Measurements from ENCODE around the gene HBZ. TPM values are rescaled to one million over a fixed set of nuclear protein-coding genes. Genes with fewer than 3 reads are reported as not detected.
"Not testable (repeated sequence)": the region's sequence is repeated elsewhere in the genome, so short reads cannot be mapped to it uniquely, and the experiment has no call there.

The HBZ gene
- total and polyA plus RNA-seq, 4 donors, result 0.09 to 9.2 (median 0.37) TPM; not detected in 1

DNA sequence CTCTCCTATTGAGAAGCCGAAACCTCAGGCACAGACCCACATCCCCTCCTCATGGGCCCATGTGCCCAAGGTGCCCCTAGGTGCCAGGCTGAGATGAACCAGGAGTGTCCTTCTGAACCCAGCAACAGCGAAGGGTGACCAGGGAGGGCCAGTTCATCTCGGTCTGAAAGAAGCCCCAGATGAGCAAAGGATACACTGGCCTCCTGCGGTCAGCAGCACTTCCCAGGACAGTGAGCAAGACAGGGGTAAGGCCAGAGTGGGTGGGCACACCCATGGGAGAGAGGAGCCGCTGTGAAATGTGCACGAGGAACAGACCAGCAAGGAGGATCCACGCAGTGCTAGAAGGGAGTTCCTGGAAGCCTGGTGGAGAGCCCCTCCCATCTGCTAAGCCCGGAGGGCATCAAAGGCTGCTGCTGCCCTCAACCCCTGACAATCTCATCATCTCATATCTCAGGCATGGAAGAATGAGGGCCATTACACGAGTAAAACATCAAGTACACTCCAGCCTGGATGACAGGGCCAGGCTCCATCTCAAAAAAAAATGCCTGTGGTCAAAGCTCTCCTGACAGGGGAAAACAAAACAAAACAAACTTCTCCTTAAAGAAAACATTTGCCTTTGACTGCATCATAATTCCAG lies 3.3 kb upstream of the HBZ start:
- no peaks in the 10 kb centered on the region for H3K36me3 ChIP-seq (ENCODE audit: control insufficient read depth in 4 of 4, insufficient read depth in 4 of 4, low read length in 4 of 4)
- no peak overlapping the region for H3K27ac ChIP-seq (ENCODE audit: low read depth in 1 of 2, low read length in 1 of 2)
- H3K9me3 ChIP-seq (ENCODE audit: control insufficient read depth in 4 of 4, insufficient read depth in 3 of 4, low read length in 3 of 4), result no peaks in the 10 kb centered on the region
- WGBS, 2 donors, result 45 to 59% methylated on average over 9 of the region's 9 CpGs
- TF ChIP-seq, protein P1, sequence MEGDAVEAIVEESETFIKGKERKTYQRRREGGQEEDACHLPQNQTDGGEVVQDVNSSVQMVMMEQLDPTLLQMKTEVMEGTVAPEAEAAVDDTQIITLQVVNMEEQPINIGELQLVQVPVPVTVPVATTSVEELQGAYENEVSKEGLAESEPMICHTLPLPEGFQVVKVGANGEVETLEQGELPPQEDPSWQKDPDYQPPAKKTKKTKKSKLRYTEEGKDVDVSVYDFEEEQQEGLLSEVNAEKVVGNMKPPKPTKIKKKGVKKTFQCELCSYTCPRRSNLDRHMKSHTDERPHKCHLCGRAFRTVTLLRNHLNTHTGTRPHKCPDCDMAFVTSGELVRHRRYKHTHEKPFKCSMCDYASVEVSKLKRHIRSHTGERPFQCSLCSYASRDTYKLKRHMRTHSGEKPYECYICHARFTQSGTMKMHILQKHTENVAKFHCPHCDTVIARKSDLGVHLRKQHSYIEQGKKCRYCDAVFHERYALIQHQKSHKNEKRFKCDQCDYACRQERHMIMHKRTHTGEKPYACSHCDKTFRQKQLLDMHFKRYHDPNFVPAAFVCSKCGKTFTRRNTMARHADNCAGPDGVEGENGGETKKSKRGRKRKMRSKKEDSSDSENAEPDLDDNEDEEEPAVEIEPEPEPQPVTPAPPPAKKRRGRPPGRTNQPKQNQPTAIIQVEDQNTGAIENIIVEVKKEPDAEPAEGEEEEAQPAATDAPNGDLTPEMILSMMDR (IDR thresholded peaks at IDR 0.05; ENCODE audit: control extremely low read depth, extremely low read depth), result no peak
- DNase-seq (no peak), ATAC-seq (ENCODE audit: insufficient read depth, low FRiP score) (no peak)
- H3K9ac ChIP-seq (ENCODE audit: insufficient read depth in 1 of 2, low read length in 2 of 2), result no peak overlapping the region
- no peaks in the 10 kb centered on the region for H3K4me1 ChIP-seq (ENCODE audit: control insufficient read depth in 5 of 5, insufficient read depth in 5 of 5, low read length in 5 of 5)
- no peak overlapping the region for H3K4me3 ChIP-seq
- H3K27me3 ChIP-seq (ENCODE audit: control insufficient read depth in 3 of 3, insufficient read depth in 3 of 3, low read length in 2 of 3), result peaks cover 0 to 9% (median 4%) of the 10 kb centered on the region in 3 donors

DNA sequence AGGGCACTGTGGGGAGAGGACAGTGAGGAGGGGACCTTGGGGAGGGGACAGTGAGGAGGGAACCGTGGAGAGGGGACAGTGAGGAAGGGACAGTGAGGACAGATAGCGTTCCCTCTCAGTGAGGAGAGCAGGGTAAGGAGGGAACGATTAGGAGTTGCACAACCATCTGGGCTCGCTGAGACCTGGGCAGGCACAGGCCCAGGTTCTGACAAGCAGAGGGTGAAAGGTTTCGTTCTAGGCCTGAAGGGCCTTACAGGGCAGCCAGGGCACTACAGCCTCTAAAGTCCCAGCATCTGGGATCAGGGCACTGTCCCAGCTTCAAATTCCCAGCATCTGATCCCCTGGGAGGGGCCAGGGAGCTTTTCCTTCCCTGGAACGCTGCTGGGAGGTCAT lies 681 bp downstream of the HBZ start:
- not testable (repeated sequence) for ATAC-seq (ENCODE audit: insufficient read depth, low FRiP score); H3K9ac ChIP-seq (ENCODE audit: insufficient read depth in 1 of 2, low read length in 2 of 2); H3K36me3 ChIP-seq (ENCODE audit: control insufficient read depth in 4 of 4, insufficient read depth in 4 of 4, low read length in 4 of 4); DNase-seq; H3K9me3 ChIP-seq (ENCODE audit: control insufficient read depth in 4 of 4, insufficient read depth in 3 of 4, low read length in 3 of 4); H3K27ac ChIP-seq (ENCODE audit: low read depth in 1 of 2, low read length in 1 of 2); H3K4me1 ChIP-seq (ENCODE audit: control insufficient read depth in 5 of 5, insufficient read depth in 5 of 5, low read length in 5 of 5); H3K4me3 ChIP-seq
- peaks cover 0 to 27% (median 23%) of the 10 kb centered on the region in 3 donors for H3K27me3 ChIP-seq (ENCODE audit: control insufficient read depth in 3 of 3, insufficient read depth in 3 of 3, low read length in 2 of 3)
- 42 to 49% methylated on average over 3 to 4 of the region's 6 CpGs for WGBS, 2 donors

DNA sequence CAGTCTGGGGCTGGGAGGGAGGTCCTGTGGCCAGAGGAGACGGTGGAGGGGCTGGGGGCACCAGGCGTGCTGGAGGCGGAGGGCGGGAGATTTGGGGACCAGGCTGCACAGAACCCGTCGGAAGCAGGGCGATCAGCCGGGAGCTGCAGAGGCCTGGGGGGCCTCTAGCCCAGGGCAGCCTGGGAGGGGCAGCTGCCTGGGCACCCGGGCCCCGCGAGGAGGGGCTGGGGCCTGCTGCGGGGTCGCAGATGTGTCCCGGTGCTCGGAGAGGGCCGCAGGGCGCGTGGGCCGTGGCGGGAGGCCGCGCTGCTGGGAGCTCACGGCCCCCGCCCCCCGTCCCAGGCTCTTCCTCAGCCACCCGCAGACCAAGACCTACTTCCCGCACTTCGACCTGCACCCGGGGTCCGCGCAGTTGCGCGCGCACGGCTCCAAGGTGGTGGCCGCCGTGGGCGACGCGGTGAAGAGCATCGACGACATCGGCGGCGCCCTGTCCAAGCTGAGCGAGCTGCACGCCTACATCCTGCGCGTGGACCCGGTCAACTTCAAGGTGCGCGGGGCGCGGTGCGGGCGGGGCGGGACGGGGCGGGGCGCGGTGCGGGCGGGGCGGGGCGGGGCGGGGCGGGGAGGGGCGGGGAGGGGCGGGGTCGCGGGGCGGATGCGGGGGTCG lies 1.2 kb downstream of the HBZ start:
- not testable (repeated sequence) for DNase-seq; H3K27ac ChIP-seq (ENCODE audit: low read depth in 1 of 2, low read length in 1 of 2); H3K9ac ChIP-seq (ENCODE audit: insufficient read depth in 1 of 2, low read length in 2 of 2); H3K4me3 ChIP-seq; ATAC-seq (ENCODE audit: insufficient read depth, low FRiP score); H3K36me3 ChIP-seq (ENCODE audit: control insufficient read depth in 4 of 4, insufficient read depth in 4 of 4, low read length in 4 of 4); H3K4me1 ChIP-seq (ENCODE audit: control insufficient read depth in 5 of 5, insufficient read depth in 5 of 5, low read length in 5 of 5); H3K9me3 ChIP-seq (ENCODE audit: control insufficient read depth in 4 of 4, insufficient read depth in 3 of 4, low read length in 3 of 4)
- WGBS, 2 donors, result no CpG with 5 or more reads among the region's 74 CpGs
- peaks cover 0 to 29% (median 27%) of the 10 kb centered on the region in 3 donors for H3K27me3 ChIP-seq (ENCODE audit: control insufficient read depth in 3 of 3, insufficient read depth in 3 of 3, low read length in 2 of 3)

DNA sequence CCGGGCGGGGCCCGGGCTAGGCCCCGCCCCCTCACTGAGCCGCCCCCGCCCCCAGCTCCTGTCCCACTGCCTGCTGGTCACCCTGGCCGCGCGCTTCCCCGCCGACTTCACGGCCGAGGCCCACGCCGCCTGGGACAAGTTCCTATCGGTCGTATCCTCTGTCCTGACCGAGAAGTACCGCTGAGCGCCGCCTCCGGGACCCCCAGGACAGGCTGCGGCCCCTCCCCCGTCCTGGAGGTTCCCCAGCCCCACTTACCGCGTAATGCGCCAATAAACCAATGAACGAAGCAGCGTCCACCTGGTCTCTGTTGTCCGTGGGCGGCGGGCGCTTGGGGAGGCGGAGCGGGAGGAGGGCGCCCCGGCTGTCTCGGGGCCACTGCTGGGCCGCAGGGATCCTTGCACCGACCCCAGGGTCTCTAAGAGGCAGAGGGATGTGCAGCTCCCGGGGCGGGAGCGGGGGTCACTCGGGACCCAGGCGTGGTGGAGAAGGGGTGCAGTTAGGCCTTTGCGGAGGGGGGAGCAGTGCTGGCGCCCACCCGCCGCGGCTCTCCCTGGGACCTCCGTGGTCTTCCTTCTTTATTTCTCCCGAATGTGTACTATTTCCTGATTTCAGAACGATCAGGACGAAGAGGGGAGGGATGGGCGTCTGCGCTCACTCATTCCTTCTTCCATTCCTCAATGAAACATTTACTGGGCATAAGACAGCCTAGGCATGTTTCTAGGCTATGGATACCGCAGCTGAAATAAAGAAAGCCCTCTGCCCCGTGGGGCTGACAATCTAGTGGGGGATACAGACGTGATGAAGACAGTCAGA lies 2.0 kb downstream of the HBZ start:
- TF ChIP-seq, protein P1 (IDR thresholded peaks at IDR 0.05; ENCODE audit: control extremely low read depth, extremely low read depth), result no peak
- no peak overlapping the region for H3K27ac ChIP-seq (ENCODE audit: low read depth in 1 of 2, low read length in 1 of 2)
- ATAC-seq (ENCODE audit: insufficient read depth, low FRiP score) (peak; percentile 34), DNase-seq (peak; percentile 38 to 55 (median 43))
- WGBS, 2 donors, result 2 to 3% methylated on average over 47 to 55 of the region's 59 CpGs
- H3K27me3 ChIP-seq (ENCODE audit: control insufficient read depth in 3 of 3, insufficient read depth in 3 of 3, low read length in 2 of 3), result peaks cover 0 to 32% (median 27%) of the 10 kb centered on the region in 3 donors
- peaks cover 0 to 8% (median 0%) of the 10 kb centered on the region in 5 donors for H3K4me1 ChIP-seq (ENCODE audit: control insufficient read depth in 5 of 5, insufficient read depth in 5 of 5, low read length in 5 of 5)
- no peaks in the 10 kb centered on the region for H3K36me3 ChIP-seq (ENCODE audit: control insufficient read depth in 4 of 4, insufficient read depth in 4 of 4, low read length in 4 of 4)
- H3K9me3 ChIP-seq (ENCODE audit: control insufficient read depth in 4 of 4, insufficient read depth in 3 of 4, low read length in 3 of 4), result no peaks in the 10 kb centered on the region
- H3K9ac ChIP-seq (ENCODE audit: insufficient read depth in 1 of 2, low read length in 2 of 2), result no peak overlapping the region
- H3K4me3 ChIP-seq, result peak overlapping the region; percentile 14

All from lung (tissue), 12 donors.